Gastrocnemius medialis (tissue), 4 donors: ENCODE measurements around the gene SIAE.

Source experiments
- POLR2A ChIP-seq, 2 donors: fragments of 450-650 bp; IDR thresholded peaks; one replicate each; pipeline ENCODE4 v1.6.1; 2017; ENCODE audit warnings: antibody characterized with exemption in 2 of 2, mild to moderate bottlenecking in 2 of 2, moderate library complexity in 2 of 2
- TF ChIP-seq, protein P1 (sequence below), 5 experiments: fragments of 450-650 bp in 3 of 5; fragments of 200-600 bp in 2 of 5; sonication (generic) in 2 of 5; IDR thresholded peaks in 4 of 5; conservative IDR thresholded peaks in 1 of 5; 1 replicate in 4 of 5; 2 replicates in 1 of 5; pipeline ENCODE4 v1.5.1; 2016 to 2019; ENCODE audit warnings: antibody characterized with exemption in 5 of 5, mild to moderate bottlenecking in 3 of 5, moderate library complexity in 3 of 5

DNA sequence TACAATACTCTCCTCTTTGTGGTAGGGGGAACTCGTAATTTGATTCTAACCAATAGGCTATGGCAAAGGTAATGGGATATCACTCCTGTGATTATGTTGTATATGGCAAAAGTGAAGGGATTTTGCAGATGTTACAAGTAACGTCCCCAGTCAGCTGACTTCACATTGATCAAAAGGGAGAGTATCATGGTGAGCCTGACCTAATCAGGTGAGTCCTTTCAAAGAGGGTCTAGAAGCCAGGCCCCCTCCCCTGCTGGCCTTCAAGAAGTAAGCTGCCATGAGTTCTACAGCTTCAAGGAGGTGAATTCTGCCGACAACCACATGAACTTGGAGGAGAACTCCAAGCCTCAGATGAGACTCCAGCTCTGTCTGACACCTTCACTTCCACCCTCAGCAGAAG is 30.9 kb downstream of the SIAE start:
- TF ChIP-seq, protein P1, sequence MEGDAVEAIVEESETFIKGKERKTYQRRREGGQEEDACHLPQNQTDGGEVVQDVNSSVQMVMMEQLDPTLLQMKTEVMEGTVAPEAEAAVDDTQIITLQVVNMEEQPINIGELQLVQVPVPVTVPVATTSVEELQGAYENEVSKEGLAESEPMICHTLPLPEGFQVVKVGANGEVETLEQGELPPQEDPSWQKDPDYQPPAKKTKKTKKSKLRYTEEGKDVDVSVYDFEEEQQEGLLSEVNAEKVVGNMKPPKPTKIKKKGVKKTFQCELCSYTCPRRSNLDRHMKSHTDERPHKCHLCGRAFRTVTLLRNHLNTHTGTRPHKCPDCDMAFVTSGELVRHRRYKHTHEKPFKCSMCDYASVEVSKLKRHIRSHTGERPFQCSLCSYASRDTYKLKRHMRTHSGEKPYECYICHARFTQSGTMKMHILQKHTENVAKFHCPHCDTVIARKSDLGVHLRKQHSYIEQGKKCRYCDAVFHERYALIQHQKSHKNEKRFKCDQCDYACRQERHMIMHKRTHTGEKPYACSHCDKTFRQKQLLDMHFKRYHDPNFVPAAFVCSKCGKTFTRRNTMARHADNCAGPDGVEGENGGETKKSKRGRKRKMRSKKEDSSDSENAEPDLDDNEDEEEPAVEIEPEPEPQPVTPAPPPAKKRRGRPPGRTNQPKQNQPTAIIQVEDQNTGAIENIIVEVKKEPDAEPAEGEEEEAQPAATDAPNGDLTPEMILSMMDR (IDR thresholded peaks at IDR 0.05 in 4 of 5, conservative IDR thresholded peaks at IDR 0.05 in 1 of 5) = no peak
- no peak for TF ChIP-seq POLR2A (IDR thresholded peaks at IDR 0.05)
